ENCODE data around the gene TMEM212. TPM values are rescaled to one million over a fixed set of nuclear protein-coding genes. Genes with fewer than 3 reads are reported as not detected.

Gene TMEM212
- polyA plus RNA-seq, 1 experiment, result not detected

GRCh38 chr3:171906951-171907676 is 64.0 kb downstream of the TMEM212 start:
- ChIA-PET POLR2A (no interaction called here), CTCF (no interaction called here)
- Histone ChIP-seq H3K36me3 (ENCODE audit: control insufficient read depth, insufficient read depth, low read length) (no peaks in the 10 kb centered on the region), H3K27me3 (ENCODE audit: control insufficient read depth, insufficient read depth, low read length) (no peaks in the 10 kb centered on the region), H3K4me3 (ENCODE audit: low read depth, low read length) (no peak overlapping the region)
- TF ChIP-seq, protein P1, sequence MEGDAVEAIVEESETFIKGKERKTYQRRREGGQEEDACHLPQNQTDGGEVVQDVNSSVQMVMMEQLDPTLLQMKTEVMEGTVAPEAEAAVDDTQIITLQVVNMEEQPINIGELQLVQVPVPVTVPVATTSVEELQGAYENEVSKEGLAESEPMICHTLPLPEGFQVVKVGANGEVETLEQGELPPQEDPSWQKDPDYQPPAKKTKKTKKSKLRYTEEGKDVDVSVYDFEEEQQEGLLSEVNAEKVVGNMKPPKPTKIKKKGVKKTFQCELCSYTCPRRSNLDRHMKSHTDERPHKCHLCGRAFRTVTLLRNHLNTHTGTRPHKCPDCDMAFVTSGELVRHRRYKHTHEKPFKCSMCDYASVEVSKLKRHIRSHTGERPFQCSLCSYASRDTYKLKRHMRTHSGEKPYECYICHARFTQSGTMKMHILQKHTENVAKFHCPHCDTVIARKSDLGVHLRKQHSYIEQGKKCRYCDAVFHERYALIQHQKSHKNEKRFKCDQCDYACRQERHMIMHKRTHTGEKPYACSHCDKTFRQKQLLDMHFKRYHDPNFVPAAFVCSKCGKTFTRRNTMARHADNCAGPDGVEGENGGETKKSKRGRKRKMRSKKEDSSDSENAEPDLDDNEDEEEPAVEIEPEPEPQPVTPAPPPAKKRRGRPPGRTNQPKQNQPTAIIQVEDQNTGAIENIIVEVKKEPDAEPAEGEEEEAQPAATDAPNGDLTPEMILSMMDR (IDR thresholded peaks at IDR 0.05; ENCODE audit: insufficient read depth, low read depth, low read length), result no peak
- DNase-seq (ENCODE audit: low read depth), result no peak

DNA sequence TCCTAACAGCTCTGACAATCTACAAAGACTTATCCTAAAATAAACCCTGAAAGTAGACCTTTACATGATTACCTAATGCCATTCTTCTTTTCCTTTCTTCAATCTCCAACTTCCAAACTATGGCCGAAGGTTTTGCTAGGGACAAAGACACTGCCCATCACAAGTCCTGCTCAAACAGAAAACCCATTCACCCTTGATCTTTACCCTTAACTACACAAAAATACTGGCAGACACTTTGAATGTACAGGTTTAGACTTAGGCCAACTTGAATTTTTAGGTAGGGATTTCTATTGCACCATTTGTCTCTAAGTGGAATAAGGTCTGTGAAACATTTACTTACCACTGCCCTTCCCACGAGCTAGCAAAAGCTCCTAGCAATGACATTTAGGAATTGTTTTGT is 64.6 kb downstream of the TMEM212 start:
- Histone ChIP-seq H3K27me3 (ENCODE audit: control insufficient read depth, insufficient read depth, low read length) (no peaks in the 10 kb centered on the region), H3K4me3 (ENCODE audit: low read depth, low read length) (no peak overlapping the region), H3K36me3 (ENCODE audit: control insufficient read depth, insufficient read depth, low read length) (no peaks in the 10 kb centered on the region)
- DNase-seq (ENCODE audit: low read depth), result no peak
- TF ChIP-seq, protein P1 (IDR thresholded peaks at IDR 0.05; ENCODE audit: insufficient read depth, low read depth, low read length), result no peak
- ChIA-PET CTCF (no interaction called here), POLR2A (no interaction called here)

GRCh38 chr3:171908731-171909130 is 65.6 kb downstream of the TMEM212 start:
- POLR2A ChIA-PET, result no interaction called here
- CTCF ChIA-PET, result no interaction called here
- no peak for DNase-seq (ENCODE audit: low read depth)

More at GRCh38 chr3:171908731-171909130, 65.6 kb downstream of the TMEM212 start:
- H3K27me3 ChIP-seq (ENCODE audit: control insufficient read depth, insufficient read depth, low read length), result no peaks in the 10 kb centered on the region
- H3K4me3 ChIP-seq (ENCODE audit: low read depth, low read length), result no peak overlapping the region
- TF ChIP-seq, protein P1 (IDR thresholded peaks at IDR 0.05; ENCODE audit: insufficient read depth, low read depth, low read length), result no peak
- H3K36me3 ChIP-seq (ENCODE audit: control insufficient read depth, insufficient read depth, low read length), result no peaks in the 10 kb centered on the region

Other genes starting within 250 kb of the TMEM212 start
- gene PLD1, start 32.9 kb upstream of the TMEM212 start, polyA plus RNA-seq (2011; rRNA removed), result 6.4 and 10.5 TPM in 2 replicates
- 28.6 and 40.6 TPM in 2 replicates for gene FNDC3B, start 196.2 kb downstream of the TMEM212 start, polyA plus RNA-seq (2011; rRNA removed)

All from BJ (cell line).